Upper lobe of left lung (tissue), 4 donors: Measurements from ENCODE around the gene CDH6.

Experiments
- CTCF ChIP-seq, 6 experiments: fragments of 450-650 bp in 4 of 6; fragments of 200-600 bp in 2 of 6; sonication (generic) in 2 of 6; IDR thresholded peaks; one replicate each; pipeline ENCODE4 v1.5.1; 2016 to 2019; ENCODE audit warnings: antibody characterized with exemption in 6 of 6
- POLR2A ChIP-seq, 4 donors: fragments of 450-650 bp; IDR thresholded peaks; one replicate each; pipeline ENCODE4 v1.5.1; 2016 to 2017; ENCODE audit warnings: antibody characterized with exemption in 4 of 4, mild to moderate bottlenecking in 2 of 4

GRCh38 chr5:31365776-31366175, 172.3 kb downstream of the CDH6 start:
- TF ChIP-seq POLR2A (IDR thresholded peaks at IDR 0.05) (no peak), CTCF (IDR thresholded peaks at IDR 0.05) (no peak)
